ENCODE results near the gene OLFM1.
"Not testable (repeated sequence)": the region's sequence is repeated elsewhere in the genome, so short reads cannot be mapped to it uniquely, and the experiment has no call there.

Gene OLFM1

DNA sequence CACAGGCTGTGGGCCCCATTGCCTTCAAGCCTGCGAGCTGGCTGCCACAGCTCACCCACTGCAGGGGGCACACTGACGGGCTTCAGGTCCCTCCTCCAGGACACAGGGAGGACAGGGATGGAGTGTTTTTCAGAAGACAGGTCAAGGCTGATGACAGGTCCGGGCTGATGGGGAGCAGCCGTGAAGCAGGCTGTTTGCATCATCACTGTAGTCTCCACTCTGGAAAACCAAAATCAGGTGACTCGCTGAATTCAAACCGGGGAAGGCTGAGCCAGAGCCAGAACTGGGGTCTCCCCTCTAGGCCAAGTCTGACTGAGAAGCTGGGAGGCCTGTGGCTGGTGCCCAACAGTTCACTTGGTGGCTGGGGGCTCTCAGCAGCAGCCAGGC, 48.5 kb downstream of the OLFM1 start:
- DNase-seq: no peak

DNA sequence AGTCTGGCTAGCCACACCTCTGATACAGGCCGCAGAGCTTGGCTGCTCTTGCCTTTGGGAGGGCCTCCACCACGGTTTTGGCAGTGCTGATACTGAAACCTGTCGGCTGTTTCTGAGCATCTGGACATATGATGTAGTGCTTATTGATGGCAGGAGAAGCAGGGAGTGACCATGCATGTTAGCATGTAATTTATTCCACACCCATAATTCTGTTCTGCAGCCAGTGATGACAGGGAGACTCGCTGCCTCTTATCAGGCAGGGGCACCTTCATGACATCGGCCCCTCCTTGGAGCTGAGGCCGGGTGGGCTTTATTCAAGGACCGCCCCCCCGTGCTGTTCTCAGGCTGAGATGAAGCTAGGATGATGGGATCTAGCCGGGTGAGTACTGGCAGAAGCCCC, 49.0 kb downstream of the OLFM1 start:
- peak in 1 of 2 experiments; percentile 27 for DNase-seq

DNA sequence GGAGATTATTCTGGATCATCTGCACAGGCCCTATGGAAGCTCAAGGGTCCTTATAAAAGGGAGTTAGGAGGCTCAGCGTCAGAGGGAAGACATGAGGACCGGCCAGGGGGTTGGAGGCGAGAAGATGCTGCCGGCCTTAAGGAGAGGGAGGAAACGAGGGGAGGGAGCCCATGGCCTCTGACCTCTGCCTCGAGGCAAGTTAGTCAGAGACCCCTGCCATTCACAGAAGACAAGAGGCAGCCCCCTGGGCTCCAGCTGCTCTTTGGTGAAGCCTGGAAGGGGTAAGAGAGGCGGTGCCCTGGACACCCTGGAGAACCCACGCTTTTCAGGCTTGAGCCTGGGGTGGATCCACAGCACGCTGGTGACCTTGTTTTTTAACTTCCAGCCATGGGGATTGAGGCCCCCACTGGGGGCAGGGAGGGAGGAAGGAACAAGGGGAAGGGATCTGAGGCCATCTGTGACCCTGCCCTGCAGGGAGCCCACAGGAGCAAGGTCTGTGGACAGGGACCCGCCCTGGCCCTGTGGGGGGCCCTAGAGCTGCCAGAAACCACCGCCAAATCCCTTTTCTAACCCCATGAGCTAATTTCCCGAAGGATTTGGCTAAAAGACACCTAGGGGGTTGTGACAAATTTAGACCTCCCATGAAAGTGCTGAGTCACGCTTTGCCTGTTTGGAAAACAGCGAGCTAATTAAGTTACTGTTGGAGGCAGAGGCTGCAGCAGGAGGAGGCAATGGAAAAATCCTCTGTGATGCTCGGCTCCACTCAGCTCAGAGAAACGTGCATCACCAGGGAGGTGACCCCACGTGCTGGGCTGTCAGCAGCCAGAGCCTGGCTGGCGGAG, 49.7 kb downstream of the OLFM1 start:
- peak in 1 of 2 experiments; percentile 63 for DNase-seq

DNA sequence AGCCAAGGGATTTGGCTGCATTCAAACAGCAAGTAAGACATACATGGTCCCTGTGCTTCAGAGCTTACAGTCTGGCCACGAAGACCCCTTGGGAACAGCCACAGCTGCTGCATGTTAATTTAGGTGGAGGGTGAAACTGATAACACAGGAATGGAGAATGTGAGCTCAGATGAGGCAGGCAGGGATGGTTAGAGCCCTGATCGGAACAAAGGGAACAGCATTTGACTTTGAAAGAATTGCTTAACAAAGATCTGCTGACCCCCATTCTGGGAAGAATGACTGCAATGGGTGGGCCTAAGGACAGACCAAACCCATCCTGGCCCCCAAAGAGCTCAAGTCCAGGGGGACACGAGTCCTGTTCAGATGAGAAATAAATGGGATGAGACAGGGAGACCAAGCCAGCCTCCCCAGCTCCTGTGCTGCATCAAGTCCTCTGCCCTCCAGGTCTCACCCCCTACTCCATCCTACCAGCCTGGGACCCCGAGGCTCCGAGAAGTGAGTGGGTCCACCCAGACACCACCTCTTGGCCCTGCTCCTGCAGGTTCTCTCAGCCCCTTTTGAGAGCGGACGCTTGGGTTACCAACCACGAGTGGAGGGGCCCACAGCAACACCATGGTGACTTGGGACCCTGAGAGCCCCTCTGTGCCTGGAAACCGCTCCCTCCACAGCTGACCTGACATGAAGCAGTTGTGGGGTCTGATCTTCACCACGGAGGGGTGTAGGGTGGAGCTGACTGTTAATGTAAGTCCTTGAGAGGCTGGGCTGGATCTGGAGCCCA, 50.8 kb downstream of the OLFM1 start:
- no peak for DNase-seq

DNA sequence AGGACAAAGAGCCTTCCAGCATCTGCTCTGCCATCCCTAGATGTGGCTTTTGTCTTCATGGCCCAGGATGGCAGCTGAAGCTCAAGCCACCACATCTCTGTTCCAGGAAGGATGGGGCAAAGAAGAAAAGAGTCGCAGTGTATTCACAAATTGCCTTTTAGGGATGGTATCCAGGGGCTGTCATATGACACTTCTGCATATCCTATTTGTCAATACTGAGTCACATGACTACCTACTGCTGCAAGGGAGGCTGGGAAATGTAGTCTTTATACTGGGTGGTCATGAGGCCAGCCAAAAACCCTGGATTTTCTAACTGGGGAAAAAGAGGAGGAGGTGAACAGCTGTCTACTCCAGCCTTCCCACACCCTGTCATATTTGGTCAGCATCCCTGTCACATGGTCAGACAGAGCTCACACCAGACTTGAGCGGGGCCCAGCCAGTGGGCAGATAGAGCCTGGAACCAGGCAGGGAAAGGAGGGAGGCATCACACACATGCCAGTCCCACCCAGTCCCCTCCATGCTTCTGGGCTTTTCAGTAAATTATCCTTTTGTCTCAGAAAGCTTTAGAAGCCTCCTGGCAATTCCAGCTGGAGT, 52.0 kb downstream of the OLFM1 start:
- no peak for DNase-seq

DNA sequence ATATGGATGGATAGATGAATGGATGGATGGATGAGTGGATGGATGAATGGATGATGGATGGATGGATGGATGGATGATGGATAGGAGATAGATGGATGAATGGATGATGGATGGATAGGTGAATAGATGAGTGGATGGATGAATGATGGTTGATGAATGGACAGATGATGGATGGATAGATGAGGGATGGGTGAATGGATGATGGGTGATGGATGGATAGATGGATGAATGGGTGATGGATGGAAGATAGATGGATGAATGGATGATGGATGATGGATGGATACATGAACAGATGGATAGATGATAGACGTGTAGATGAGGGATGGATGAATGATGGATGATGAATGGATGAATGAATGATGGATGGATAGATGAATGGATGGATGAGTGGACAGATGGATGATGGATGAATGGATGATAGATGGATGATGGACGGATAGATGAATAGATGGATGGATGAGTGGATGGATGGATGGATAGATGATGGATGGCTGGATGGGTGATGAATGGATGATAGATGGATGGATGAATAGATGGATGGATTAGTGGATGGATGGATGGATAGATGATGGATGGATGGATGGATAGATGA, 53.8 kb downstream of the OLFM1 start:
- no peak for DNase-seq

DNA sequence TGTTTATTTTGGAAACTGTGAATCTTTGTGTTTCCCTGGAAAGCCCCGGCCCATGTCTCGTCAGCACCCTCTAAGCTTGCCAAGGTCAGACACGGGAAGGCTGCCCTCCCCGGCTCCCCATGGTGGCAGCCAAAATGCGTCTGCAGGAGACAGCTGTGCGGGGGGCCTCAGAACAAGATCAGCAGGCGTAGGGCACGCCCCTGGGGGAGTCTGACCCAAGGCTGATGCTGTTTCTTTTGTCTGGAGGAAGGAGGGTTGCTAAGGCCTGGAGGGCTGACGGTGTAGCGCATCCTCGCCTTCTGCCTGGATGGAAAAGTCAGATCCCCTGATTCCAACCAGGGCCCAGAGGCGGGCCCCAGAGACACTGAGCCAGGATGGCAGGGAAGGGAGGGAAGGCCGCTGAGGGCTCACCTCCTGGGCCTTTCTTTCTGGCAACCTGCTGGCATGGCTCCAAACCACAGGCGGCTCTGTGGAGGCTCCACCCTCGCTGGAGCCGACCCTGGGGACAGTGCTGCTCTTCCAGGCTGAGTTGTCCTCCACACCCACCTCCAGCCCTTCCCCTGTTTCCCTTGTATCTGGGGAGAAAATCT, 57.2 kb downstream of the OLFM1 start:
- peak in 1 of 2 experiments; percentile 60 for DNase-seq

DNA sequence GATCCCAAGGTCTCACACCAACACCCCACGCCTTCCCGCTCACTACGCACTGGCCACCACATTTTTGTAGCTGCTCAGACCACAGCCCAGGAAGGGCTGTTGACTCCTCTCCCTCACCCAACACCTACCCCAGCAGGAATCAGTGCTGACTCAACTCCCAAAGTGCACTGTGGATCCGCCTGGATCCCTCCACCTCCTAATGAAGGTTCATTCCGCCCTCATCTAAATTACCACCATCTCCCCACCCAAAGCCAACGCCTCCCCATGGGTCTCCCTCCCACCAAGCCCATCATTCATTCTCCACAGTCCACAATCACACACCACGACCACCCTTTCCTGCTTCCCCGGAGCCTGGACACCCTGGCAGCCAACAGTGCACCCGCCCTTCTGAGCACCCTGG, 57.8 kb downstream of the OLFM1 start:
- no peak for DNase-seq

DNA sequence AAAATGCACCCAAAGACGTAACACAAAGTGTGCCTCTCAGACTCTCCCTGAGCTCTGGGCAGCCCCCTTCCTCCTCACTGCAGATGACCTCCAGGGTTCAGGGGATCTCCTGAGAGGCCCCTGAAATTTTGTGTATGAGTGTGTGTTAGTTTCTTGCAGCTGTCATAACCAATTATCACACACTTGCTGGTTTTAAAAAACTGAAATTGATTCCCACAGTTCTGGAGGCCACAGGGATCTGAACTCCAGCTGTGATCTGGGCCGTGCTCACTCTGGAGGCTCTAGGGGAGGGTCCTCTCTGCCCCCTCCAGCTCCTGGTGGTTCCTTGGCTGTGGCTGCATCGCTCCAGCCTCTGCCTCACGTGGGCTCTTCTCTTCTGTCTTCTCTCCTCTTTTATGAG, 58.8 kb downstream of the OLFM1 start:
- DNase-seq: no peak

DNA sequence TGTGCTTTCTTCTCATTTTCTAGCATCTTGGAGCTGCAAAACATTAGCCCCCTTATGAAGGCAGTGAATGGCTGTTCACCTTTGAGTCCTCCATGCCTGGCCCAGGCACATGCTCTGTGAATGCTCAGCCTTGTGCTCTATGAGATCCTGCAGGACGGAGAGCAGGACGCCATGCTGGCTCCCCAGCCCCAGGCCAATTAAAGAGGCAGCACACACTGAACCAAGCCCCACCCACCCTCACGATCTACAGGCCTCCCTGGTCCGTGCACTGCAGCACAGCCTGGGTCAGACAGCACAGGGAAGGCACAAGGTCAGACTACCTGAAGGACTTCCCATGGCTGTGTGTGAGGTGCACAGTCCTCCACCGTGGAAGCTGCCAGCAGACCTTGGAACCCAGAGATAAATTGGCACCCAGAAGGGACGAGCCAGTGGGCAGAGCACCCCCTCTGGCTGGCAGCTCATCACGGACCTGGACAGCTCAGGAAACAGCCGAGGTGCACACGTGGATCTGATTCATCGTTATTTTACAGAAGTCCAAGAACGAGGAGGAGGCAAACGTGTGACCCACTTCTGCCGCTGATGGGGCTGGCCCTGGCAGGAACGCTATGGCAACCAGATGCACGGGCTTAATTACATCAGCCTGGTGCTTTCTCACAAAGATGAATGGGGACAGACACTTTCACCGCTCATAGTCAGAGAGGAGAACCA, 59.5 kb downstream of the OLFM1 start:
- DNase-seq: no peak

DNA sequence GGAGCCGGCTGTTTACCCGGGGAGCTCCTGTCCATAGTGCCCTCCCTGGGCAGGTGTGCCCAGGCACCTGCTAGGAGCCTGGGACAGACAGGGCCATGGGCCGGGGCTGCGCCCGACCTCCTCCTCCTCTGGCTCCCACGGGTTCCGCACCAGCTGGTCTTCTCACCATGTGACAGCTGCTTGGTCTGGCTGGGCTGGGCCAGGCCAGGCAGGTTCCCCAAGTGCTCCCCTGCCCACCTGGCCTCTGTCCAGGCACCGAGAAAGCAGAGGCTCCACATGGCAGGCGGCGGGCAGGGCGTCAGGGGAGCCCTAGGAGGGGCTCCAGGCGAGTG, 60.0 kb downstream of the OLFM1 start:
- peak; percentile 36 to 79 for DNase-seq

DNA sequence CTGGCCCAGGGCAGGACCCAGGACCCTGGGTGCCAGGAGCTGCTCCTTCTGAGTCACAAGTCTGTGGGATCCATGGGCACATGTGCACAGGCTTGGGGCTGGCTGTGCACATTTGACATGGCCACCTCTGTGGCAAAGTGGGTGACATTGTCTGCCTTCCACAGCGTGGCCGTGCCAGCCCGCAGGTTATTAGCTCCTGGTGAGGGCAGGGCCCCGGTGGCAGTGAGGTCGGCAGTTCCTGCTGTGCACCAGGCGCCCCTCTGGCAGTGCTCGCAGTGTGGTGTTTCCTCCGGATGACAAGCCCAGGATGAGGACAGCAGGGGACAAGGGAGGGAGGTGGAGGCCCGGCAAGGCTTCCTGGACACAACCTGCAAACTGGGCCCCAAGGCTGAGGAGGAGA, 60.5 kb downstream of the OLFM1 start:
- no peak for DNase-seq

DNA sequence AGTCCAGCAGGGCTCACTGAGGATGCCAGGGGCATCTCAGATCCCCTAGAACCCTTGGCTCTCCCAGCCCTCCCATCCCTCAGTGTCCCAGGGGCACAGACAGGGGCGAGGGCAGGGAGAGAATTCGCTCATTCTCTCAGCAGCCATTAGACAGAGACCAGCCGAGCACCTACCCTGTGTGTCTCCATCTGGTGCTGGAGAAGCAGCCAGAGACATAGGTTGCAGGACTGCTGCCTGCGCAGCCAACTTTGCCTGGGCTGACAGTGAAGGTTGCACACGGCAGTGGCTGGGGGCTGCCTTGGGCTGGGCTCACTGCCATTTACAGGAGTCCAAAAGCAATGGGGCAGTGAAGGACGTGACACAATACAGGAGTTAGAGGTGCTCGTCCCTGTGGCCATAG, 60.9 kb downstream of the OLFM1 start:
- DNase-seq: no peak

DNA sequence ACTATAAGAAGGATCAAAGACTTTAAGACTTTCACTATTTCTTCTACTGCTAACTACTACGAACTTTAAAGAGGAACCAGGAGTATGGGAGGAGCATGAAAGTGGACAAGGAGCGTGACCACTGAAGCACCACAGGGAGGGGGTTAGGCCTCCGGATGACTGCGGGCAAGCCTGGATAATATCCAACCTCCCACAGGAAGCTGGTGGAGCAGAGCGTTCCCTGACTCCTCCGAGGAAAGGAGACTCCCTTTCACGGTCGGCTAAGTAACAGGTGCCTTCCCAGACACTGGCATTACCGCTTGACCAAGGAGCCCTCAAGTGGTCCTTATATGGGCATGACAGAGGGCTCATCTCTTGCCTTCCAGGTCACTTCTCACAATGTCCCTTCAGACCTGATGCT, 62.4 kb downstream of the OLFM1 start:
- DNase-seq: not testable (repeated sequence)

DNA sequence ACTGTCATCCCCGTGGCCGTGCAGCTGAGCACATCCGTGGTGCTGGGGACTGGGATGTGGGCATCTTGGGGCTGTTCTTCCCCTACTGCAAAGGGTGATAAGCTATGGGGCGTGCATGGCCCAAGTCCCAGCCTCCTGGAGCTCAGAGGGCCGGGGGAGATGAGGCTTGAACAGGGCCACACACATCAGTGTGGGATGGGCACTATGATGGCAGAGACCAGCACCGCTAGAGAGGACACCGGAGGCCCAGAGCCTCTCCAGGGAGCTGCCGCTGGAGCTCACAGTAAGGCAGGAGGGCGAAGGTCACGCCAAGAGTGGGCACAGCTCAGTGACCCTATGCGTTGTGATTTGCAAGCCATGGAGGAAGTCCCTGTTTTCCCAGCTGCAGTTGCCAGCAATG, 63.5 kb downstream of the OLFM1 start:
- DNase-seq: no peak

DNA sequence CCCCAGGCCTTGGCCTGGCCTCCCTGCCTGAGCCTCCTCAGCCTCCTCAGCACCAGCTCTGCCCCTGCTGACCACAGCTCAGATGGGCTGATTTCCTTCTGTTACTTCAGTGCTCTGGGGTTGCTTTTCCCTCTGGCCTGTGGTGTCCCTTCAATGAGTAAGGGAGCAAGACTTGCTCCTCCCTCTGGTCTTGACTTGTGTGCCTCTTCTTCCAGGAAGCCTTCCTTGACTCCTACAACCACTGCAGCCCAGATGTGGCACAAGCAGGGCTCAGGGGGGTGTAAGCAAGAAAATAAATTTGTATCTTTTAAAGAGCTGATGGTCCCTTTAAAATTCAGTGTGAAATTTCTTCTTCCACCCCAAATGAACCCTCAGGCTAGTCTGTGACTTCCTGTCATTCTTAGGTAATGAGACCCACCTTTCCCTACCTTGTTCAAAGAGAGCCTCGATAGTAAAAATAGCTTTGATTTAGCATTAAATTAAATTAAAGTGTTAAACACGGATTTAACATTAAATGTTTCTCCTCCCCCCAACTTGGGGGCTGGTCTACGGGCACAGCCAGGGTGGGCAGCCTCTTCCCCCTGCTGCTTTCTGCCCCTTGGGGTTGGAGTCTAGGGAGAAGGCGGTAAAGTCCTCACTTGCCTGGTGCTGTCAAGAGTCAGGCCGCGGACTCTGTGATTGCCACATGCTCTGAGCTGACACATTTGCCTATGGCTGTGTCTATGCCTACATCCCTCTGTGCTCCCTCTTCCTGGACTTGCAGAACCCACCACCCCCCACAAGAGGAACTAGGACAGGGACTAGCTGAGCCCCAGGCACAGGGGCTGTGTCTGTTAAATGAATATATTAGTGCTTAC, 64.5 kb downstream of the OLFM1 start:
- DNase-seq: no peak

DNA sequence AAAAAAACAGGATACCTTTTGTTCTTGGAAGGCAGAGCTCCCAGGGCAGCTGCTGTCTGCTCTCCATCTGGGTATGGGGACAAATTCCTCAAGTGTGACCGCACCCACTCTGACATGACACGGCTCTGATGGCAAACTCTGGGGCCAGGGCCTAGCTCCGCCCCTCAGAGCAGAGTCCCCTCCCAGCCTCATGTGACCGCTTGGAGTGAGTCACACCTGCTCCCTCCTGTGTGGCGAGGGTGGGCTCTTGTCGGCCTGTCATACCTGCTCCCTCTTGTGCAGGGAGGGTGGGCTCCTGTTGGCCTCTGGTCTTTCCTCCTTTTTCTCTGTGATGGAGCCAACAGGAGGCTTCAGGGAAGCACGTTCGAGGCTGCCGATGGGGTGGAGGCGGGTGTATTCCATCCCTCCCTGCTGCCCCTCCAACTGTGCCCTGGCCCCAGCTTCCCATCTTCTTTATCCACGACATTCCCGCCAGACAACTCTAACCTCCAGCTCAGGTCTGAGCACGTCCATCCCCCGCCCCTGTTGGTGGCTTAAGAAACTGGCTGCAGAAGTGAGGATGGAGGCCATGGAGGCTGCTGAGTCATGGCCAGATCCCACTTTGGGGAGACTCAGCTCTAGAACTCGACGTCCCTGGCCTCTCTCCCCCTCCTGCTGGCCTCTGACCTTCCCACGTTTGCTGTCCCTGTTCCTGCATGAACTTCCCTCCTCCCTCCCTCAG, 65.3 kb downstream of the OLFM1 start:
- DNase-seq: peak in 1 of 2 experiments; percentile 36

DNA sequence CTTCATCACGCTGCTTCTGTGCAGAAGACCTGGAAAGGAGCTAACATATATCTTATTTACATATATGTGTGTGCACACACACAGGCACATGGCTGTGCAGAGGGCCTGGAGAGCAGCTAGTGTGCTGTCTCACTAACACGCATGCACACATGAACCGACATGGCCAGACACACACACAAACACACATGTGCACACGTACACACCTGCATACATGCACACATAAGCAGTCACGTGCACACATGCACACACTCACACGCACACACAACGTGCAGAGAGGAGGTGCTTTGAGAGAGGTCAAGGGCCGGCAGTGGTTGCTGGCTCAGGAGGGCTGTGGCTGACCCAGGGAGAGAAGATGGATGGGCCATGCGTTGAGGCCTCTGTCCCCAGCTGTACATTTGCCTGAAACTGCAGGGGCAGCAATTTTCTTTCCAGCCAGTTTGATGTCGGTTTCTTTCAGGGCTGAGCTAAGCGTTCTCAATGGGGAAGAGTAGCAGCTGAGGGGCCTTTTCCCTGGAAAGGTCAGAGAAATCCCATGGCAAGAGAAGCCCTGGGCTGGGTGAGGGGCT, 66.7 kb downstream of the OLFM1 start:
- no peak for DNase-seq

DNA sequence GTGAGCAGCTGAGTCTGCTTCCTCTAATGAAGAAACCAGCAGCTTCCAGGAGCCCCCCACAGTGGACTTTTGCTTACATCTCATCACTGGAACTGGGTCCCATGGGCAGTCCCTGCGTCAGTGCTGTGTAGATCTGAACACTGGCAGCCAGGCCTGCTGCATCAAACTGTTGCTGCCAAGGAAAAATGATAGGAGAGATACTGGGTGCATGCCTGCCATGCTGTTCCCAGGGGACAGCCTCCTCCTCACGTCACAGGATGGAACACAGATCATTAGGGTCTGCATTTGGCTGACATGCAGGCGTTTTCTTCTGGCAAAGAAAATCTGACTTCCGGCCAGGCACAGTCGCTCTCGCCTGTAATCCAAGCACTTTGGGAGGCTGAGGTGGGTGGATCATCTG, 67.9 kb downstream of the OLFM1 start:
- DNase-seq: no peak
